Peyer's patch (tissue), 4 donors: ENCODE data around the gene MSI2.

Experiments used
- POLR2A ChIP-seq, 2 donors: fragments of 450-650 bp; IDR thresholded peaks; one replicate each; pipeline ENCODE4 v1.5.1; 2017; ENCODE audit warnings: antibody characterized with exemption in 2 of 2, mild to moderate bottlenecking in 2 of 2, moderate library complexity in 2 of 2
- TF ChIP-seq, protein P1 (sequence below), 6 experiments: fragments of 450-650 bp in 4 of 6; fragments of 200-600 bp in 2 of 6; sonication (generic) in 1 of 6; IDR thresholded peaks; one replicate each; pipeline ENCODE4 v1.5.1; 2017 to 2019; ENCODE audit warnings: antibody characterized with exemption in 6 of 6, mild to moderate bottlenecking in 3 of 6, moderate library complexity in 1 of 6

- TF ChIP-seq, protein P1, sequence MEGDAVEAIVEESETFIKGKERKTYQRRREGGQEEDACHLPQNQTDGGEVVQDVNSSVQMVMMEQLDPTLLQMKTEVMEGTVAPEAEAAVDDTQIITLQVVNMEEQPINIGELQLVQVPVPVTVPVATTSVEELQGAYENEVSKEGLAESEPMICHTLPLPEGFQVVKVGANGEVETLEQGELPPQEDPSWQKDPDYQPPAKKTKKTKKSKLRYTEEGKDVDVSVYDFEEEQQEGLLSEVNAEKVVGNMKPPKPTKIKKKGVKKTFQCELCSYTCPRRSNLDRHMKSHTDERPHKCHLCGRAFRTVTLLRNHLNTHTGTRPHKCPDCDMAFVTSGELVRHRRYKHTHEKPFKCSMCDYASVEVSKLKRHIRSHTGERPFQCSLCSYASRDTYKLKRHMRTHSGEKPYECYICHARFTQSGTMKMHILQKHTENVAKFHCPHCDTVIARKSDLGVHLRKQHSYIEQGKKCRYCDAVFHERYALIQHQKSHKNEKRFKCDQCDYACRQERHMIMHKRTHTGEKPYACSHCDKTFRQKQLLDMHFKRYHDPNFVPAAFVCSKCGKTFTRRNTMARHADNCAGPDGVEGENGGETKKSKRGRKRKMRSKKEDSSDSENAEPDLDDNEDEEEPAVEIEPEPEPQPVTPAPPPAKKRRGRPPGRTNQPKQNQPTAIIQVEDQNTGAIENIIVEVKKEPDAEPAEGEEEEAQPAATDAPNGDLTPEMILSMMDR (IDR thresholded peaks at IDR 0.05), result no peak
- no peak for TF ChIP-seq POLR2A (IDR thresholded peaks at IDR 0.05)
Measured at GRCh38 chr17:57654040-57654775, 397.9 kb downstream of the MSI2 start.
